ENCODE data around the gene PROB1. TPM values are rescaled to one million over a fixed set of nuclear protein-coding genes. Genes with fewer than 3 reads are reported as not detected.

PROB1 gene
- total and polyA plus RNA-seq, 2 of the 13 experiments (the other 11 are each of a cell fraction or from before 2014, with no cell fraction given), result 0.69 to 1.1 TPM

DNA sequence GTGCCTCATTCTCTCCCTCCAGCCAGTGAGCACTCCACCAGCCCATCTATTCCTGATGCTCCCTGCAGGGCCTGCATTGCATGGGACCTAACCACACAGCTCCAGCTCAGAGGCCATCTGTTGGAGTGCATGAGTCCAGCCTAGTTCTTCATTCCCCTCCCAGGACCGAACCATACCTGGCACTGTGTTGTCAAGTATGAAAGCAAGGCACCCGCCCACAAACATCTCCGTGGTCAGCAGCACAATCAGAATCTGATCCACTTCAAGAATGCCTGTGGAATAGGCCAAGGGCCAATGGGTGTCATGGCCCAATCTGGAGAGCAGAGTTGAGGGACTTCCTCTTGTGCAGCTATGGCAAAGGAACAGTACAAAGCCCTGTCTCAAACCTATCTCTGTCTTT, 17.7 kb downstream of the PROB1 start (continued):
- TF ChIP-seq ZNF451 (CRISPR knock-in tag; IDR thresholded peaks at IDR 0.05) (no peak), ATF6 (CRISPR knock-in tag; conservative IDR thresholded peaks at IDR 0.05) (no peak)

GRCh38 chr5:139376364-139376763, 18.5 kb downstream of the PROB1 start:
- Histone ChIP-seq H3K27ac (ENCODE audit: extremely low read length, insufficient read depth, low read length) (no peak overlapping the region), H3K9me3 (ENCODE audit: low read length) (no peaks in the 10 kb centered on the region), H3K9ac (ENCODE audit: insufficient read depth, low read depth, low read length) (no peak overlapping the region), H4K20me1 (ENCODE audit: insufficient read depth, low read length) (no peaks in the 10 kb centered on the region), H2AFZ (ENCODE audit: low read length) (no peak overlapping the region), H3K4me2 (ENCODE audit: low read depth, low read length) (no peak overlapping the region), H3K4me1 (ENCODE audit: insufficient read depth, low read length) (peaks cover 16% of the 10 kb centered on the region), H3K27me3 (ENCODE audit: control insufficient read depth in 1 of 2, insufficient read depth in 2 of 2, low read length in 2 of 2) (no peaks in the 10 kb centered on the region), H3K79me2 (ENCODE audit: insufficient read depth, low read length) (no peaks in the 10 kb centered on the region), H3K4me3 (replicated peaks in 1 of 3; ENCODE audit: insufficient read depth in 1 of 3, low read depth in 2 of 3, low read length in 3 of 3) (no peak overlapping the region), H3K36me3 (replicated peaks in 1 of 2; ENCODE audit: control insufficient read depth in 1 of 2, insufficient read depth in 2 of 2, low read length in 2 of 2) (peaks cover 0 to 5% of the 10 kb centered on the region in 2 experiments; a peak in 2 of 5 replicates)
- intact Hi-C loops (cut with micrococcal nuclease; ENCODE audit: unreplicated experiment), result no loop called here
- ChIA-PET CTCF (ENCODE audit: low intra/inter-chr PET ratio, low total read pairs) (no interaction called here), POLR2A (no interaction called here)
- DNase-seq (ENCODE audit: low spot score), result no peak
- in situ Hi-C loops (cut with HindIII; ENCODE audit: extremely low pct_ligation_motif_present, low pct_unique_long_range_greater_than_20kb), result no loop called here
- BruUV-seq (replicated peaks), result no TSS peak
- TF ChIP-seq, protein P1, sequence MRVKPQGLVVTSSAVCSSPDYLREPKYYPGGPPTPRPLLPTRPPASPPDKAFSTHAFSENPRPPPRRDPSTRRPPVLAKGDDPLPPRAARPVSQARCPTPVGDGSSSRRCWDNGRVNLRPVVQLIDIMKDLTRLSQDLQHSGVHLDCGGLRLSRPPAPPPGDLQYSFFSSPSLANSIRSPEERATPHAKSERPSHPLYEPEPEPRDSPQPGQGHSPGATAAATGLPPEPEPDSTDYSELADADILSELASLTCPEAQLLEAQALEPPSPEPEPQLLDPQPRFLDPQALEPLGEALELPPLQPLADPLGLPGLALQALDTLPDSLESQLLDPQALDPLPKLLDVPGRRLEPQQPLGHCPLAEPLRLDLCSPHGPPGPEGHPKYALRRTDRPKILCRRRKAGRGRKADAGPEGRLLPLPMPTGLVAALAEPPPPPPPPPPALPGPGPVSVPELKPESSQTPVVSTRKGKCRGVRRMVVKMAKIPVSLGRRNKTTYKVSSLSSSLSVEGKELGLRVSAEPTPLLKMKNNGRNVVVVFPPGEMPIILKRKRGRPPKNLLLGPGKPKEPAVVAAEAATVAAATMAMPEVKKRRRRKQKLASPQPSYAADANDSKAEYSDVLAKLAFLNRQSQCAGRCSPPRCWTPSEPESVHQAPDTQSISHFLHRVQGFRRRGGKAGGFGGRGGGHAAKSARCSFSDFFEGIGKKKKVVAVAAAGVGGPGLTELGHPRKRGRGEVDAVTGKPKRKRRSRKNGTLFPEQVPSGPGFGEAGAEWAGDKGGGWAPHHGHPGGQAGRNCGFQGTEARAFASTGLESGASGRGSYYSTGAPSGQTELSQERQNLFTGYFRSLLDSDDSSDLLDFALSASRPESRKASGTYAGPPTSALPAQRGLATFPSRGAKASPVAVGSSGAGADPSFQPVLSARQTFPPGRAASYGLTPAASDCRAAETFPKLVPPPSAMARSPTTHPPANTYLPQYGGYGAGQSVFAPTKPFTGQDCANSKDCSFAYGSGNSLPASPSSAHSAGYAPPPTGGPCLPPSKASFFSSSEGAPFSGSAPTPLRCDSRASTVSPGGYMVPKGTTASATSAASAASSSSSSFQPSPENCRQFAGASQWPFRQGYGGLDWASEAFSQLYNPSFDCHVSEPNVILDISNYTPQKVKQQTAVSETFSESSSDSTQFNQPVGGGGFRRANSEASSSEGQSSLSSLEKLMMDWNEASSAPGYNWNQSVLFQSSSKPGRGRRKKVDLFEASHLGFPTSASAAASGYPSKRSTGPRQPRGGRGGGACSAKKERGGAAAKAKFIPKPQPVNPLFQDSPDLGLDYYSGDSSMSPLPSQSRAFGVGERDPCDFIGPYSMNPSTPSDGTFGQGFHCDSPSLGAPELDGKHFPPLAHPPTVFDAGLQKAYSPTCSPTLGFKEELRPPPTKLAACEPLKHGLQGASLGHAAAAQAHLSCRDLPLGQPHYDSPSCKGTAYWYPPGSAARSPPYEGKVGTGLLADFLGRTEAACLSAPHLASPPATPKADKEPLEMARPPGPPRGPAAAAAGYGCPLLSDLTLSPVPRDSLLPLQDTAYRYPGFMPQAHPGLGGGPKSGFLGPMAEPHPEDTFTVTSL (CRISPR knock-in tag; IDR thresholded peaks at IDR 0.05; ENCODE audit: borderline replicate concordance), result no peak
- TF ChIP-seq MED8 (CRISPR knock-in tag; IDR thresholded peaks at IDR 0.05; ENCODE audit: insufficient replicate concordance), result no peak
- no peak for TF ChIP-seq ZNF326 (CRISPR knock-in tag; IDR thresholded peaks at IDR 0.05; ENCODE audit: borderline replicate concordance)
- no peak for TF ChIP-seq ZNF577 (CRISPR knock-in tag; IDR thresholded peaks at IDR 0.05; ENCODE audit: borderline replicate concordance, low read depth)
- TF ChIP-seq, protein P2, sequence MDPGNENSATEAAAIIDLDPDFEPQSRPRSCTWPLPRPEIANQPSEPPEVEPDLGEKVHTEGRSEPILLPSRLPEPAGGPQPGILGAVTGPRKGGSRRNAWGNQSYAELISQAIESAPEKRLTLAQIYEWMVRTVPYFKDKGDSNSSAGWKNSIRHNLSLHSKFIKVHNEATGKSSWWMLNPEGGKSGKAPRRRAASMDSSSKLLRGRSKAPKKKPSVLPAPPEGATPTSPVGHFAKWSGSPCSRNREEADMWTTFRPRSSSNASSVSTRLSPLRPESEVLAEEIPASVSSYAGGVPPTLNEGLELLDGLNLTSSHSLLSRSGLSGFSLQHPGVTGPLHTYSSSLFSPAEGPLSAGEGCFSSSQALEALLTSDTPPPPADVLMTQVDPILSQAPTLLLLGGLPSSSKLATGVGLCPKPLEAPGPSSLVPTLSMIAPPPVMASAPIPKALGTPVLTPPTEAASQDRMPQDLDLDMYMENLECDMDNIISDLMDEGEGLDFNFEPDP (CRISPR knock-in tag; conservative IDR thresholded peaks at IDR 0.05), result no peak
- FAIRE-seq, result no peak
- WGBS (ENCODE audit: low lambda C conversion rate), result 90% methylated on average over 5 of the region's 7 CpGs
- ATAC-seq, result no peak
